NCI-H2171 treated with DMSO at 0.1 percent for 48 hours (cell line): ENCODE data around the gene RPL3.
A peak's percentile ranks its signal among the peaks of the same experiment; 100 is the strongest.

Experiments
- DNase-seq: peaks from one replicate; lab custom pipeline; 2025; lab: John Stamatoyannopoulos, UW

RPL3 gene

GRCh38 chr22:39282645-39283321 lies 36.6 kb downstream of the RPL3 start:
- DNase-seq: no peak

DNA sequence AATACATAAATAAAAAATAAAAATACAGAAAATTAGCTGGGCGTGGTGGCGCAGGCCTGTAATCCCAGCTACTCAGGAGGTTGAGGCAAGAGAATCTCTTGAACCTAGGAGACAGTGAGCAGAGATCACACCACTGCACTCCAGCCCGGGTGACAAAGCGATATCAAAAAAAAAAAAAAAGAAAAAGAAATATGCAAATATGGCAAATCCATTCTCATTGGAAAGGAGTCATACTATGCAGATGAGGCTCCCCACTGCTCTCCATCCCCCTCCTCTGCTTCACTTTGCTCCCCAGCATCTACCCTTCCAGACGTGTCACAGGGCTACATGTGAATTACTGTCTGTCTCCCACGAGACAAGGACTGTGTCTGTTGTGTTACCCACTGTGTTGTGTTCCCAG lies 38.3 kb downstream of the RPL3 start:
- no peak for DNase-seq

- DNase-seq: no peak
These were observed 39.2 kb downstream of the RPL3 start for GRCh38 chr22:39280250-39280649.

DNA sequence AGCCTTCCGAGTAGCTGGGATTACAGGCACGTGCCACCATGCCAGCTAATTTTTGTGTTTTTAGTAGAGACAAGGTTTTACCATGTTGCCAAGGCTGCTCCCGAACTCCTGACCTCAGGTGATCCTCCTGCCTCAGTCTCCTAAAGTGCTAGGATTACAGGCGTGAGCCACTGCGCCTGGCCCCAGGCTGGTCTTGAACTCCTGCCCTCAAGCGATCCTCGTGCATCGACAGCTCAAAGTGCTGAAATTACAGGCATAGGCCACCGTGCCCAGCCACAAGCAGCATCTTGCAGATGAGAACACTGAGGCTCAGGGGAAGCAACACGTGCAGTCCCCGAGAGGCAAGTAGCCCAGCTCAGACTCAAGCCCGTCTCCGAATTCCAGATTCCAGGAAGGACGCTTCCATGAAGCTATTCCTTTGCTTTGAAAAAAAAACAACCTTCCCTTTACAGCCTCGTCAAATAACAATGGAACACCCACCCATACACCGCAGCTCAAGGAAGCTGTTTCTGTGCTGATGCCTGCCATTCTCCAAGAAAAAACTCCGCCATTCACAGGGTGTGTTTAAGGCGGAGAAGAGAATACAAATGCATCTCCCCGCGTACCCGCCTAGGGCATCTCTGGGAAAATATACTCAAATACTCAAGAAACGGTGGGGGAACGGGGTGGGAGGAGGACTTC lies 40.1 kb downstream of the RPL3 start:
- DNase-seq: no peak

DNA sequence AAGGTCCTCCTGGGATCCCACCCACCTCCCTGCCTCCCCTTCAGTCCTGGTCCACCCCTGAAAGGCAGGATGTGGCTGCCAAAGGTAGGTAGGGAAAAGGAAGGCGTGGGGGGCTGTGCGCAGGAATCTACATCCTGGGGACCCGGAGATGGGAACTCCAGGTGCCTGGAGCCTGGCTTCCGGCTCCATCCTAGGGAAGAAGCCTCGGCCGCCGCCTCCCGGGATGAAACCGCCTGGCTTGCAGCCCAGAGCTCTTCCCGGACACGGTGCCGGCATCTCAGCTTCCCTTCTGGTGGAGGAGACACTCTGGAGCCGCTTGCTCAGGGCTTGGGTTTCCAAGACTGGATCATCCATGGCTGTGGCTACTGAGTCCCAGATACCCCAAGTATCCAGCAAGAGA lies 41.4 kb downstream of the RPL3 start:
- peak; percentile 20 for DNase-seq

DNA sequence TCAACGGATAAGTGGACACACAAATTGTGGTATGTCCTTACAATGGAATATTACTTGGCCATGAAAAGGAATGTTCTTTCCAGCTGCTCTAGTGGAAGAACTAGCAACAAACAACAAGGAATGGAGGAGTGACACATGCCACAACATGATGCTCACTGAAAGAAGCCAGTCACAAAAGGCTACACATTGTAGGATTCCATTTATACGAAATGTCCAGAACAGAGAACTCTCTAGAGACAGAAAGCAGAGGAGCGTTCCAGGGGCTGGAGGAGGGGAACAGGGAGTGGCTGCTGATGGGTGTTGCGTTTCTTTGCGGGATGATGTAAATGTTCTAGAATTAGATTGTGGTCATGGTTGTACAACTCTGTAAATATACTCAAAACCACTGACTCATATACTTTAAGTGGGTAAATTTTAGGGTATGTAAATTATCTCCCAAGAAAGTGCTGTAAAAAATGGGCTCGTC lies 42.2 kb downstream of the RPL3 start:
- DNase-seq: no peak

DNA sequence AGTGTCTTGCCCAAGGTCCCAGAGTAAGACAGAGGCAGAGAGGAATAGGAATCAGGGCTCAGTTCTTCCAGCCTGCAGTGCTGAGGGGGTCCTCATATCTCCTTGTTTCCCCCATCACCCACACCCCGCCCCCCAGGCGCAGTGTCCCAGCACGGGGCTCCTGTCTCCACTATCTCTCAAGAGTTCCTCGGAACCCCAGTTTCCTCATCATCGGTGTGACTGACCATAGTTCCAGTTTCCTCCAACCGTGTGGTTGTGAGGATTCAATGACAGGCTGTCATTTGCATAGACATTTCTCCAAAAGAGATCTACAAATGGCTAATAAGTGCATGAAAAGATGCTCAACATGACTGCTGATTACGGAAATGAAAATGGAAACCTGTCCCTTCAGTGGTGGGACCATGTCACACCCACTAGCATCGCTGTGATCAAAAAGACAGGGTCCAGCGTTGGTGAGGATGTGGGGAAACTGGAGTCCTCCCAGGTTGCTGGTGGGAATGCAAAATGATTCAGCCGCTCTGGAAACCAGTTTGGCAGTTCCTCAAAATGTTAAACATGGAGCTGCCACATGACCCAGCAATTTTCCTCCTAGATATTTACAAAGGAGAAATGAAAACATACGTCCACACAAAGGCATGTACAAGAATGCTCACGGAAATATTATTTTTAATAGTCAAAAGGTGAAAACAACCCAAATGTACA lies 42.8 kb downstream of the RPL3 start:
- no peak for DNase-seq

DNA sequence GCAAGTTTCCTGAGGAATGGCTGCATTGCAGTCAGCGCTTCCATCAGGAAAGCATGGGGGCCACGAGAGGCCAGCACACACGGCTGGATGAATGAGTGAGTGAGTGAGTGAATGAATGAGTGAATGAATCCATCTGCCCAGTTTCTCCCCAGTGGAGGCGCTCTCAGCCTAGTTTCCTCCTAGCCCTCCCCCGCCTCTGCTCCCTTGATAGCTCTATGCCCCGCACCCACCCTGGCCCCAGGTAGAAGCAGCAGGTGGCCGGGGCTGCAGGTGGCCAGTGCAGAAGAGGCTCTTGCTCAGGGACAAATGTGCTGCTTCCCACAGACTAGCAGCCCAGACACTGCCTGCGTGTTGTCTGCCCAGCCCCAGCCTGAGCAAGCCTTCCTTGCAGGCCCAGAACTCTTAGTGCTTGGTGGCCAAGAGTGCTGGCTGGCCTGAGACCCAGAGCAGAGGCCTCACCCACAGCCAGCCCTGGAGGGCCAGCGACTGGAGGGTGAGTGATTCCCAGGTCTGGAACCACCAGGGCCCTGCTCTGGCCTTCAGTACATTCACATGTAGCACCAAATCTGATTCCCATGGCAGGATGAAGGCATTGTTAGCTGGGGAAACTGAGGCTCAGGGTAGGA lies 43.5 kb downstream of the RPL3 start:
- DNase-seq: no peak

- DNase-seq: no peak
These were observed 45.2 kb downstream of the RPL3 start for GRCh38 chr22:39273950-39274887.

DNA sequence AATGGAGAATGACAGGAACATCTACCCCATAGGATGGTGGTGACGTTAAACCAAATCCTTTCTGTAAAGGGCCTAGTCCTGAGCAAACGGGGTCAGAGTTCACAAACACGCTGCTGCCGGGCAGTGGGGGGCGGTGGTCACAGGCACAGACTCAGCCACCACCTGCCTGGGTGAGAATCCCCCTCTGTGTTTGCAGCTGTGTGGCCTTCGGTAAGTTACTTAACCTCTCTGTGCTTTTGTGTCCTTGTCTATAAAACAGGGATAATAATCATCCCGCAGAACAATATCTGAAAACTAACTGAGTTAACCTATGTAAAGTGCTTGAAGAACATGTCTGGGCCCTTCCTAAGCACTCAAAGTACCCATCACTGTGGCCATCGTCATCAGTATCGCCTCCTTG lies 48.6 kb downstream of the RPL3 start:
- no peak for DNase-seq

- DNase-seq: no peak
These were observed 49.1 kb downstream of the RPL3 start for GRCh38 chr22:39270280-39270679.

- DNase-seq: no peak
These were observed 50.2 kb downstream of the RPL3 start for GRCh38 chr22:39269095-39269790.

GRCh38 chr22:39268645-39269044 lies 50.8 kb downstream of the RPL3 start:
- DNase-seq: no peak

DNA sequence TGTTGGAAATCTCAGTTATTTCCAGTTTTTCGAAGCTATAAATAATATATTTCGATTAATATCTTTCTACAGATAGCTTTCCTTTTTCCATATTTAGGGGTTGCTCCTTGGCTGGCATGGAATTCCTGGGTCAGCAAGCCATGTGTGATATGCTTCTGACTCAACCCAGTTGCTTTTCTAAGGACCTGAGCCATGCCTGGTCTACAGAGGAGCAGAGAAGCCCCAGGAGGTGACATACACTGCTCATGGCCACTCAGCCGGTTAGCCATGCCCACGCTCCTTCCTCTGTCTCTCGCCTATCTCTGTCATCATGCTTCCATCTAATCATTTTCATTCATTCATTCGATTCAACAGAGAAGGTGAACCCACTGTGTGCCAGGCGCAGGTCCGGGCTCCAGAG lies 51.4 kb downstream of the RPL3 start:
- DNase-seq: no peak

GRCh38 chr22:39266398-39267030 lies 52.9 kb downstream of the RPL3 start:
- DNase-seq: no peak

DNA sequence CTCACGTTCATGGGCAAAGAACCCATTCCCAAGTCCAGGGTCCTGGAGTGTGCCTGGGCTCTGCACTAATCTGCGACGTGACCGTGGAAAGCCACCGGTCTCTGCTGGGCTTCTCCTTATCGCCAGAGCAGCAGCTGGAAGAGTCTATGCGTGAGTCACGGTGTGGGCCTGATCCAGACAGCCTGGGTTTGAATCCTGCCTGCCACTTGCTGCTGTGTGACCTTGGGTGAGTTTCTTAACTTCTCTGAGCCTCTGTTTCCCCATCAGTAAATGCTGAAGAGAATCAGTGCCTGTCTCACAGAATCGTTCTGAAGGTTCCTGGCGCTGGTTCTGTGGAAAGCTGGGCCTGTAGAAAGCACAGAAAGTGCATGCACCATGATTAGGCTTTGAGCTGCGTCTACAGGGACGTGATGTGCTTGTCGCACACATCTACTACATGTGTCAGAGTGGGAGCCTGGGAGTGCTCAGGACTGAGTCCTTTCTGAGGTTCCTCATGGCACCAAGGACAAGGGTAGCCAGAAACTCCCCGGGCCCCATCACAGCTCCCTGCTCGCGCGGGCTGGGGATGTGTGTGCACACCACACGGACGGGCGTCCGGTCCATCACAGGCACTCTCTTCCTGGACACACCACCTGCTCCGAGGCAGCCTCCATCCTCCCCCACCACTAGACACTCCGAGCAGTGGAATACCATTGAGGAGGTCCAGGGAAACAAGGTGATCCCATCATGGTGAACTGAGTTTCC lies 54.1 kb downstream of the RPL3 start:
- no peak for DNase-seq

- no peak for DNase-seq
These were observed 54.9 kb downstream of the RPL3 start for GRCh38 chr22:39264349-39265038.

DNA sequence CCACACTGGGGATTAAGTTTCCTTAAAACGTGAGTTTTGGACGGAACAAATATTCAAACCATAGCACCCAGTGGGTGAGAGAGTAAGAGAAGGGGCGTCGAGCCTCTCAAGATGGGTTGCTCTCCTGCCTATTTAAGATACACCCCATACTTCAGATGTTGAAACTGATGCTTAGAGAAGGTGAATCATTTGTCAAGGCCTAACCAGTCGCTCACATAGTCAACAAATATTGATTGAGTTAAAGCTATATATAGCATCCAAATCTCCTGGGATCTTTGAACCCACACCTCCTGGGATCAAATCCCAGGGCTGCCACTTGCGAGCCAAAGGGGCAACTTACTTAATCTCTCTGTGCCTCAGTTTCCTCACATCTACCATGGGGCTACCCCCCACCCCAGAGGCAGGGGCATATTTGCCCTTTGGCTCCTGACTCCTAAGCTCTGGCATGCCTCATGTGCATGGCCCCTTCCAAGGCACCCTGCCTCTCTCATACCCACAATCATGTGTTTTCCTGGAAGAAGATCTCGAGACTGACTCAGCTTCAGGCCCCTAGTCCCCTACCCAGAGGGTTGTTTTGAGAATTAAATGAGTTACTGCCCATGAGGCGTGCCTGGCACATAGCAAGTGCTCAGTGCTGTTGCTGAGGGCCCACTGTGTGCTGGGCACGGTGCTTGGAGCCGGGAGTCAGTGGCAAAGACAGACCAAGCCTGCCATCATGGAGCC lies 55.6 kb downstream of the RPL3 start:
- DNase-seq: no peak
